ENCODE results near the gene MEGF11. TPM values are rescaled to one million over a fixed set of nuclear protein-coding genes. Genes with fewer than 3 reads are reported as not detected.
A peak's percentile ranks its signal among the peaks of the same experiment; 100 is the strongest.

Gene MEGF11
- total RNA-seq, 1 donor from 2014 or later, result 0.77 TPM

DNA sequence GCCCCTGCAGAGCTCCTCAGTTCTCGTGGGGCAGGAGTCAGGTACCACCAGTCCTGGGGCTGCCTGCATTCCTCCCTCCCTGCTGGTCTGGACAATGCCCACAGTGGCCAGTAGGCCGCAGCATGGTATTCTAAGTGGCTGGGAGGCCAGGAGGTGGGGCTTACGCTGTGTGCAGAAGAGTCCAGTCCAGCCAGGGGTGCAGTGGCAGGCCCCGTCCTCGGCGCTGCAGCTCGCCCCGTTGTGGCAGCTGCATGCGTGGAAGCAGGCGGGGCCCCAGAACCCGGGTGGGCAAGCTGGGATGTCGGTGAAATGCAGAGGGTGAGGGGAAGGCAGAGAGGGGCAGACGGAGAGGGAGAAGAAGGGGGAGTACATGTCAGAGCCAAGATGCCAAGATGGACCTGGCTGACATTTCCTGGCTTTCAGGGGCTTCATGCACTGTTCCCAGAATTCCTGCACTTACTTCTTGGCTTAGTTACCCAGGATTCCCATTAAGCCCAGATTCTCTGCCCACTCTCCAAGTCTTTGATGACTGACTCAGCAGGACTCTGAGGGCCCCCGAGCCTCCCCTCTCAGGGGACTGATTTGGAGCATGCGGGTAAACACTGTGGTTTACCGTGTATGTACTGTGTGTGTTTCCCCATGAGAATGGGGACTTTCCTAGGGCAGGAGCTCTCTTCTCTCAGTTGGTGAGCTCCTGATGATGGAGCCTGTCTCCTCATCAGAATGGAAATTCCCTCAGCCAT is 336.7 kb downstream of the MEGF11 start:
- Mint-ChIP-seq H3K4me1 (ENCODE audit: unreplicated experiment) (no peaks in the 10 kb centered on the region), H3K4me3 (ENCODE audit: unreplicated experiment) (no peak overlapping the region), H3K36me3 (ENCODE audit: low read depth, unreplicated experiment) (peaks cover 10% of the 10 kb centered on the region), H3K9me3 (ENCODE audit: unreplicated experiment) (no peaks in the 10 kb centered on the region), H3K27ac (ENCODE audit: unreplicated experiment) (no peak overlapping the region), H3K27me3 (ENCODE audit: unreplicated experiment) (peaks cover 8% of the 10 kb centered on the region)
- TF ChIP-seq, protein P1, sequence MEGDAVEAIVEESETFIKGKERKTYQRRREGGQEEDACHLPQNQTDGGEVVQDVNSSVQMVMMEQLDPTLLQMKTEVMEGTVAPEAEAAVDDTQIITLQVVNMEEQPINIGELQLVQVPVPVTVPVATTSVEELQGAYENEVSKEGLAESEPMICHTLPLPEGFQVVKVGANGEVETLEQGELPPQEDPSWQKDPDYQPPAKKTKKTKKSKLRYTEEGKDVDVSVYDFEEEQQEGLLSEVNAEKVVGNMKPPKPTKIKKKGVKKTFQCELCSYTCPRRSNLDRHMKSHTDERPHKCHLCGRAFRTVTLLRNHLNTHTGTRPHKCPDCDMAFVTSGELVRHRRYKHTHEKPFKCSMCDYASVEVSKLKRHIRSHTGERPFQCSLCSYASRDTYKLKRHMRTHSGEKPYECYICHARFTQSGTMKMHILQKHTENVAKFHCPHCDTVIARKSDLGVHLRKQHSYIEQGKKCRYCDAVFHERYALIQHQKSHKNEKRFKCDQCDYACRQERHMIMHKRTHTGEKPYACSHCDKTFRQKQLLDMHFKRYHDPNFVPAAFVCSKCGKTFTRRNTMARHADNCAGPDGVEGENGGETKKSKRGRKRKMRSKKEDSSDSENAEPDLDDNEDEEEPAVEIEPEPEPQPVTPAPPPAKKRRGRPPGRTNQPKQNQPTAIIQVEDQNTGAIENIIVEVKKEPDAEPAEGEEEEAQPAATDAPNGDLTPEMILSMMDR (IDR thresholded peaks at IDR 0.05; ENCODE audit: unreplicated experiment), result no peak
- peak; percentile 68 for DNase-seq (ENCODE audit: low spot score)

DNA sequence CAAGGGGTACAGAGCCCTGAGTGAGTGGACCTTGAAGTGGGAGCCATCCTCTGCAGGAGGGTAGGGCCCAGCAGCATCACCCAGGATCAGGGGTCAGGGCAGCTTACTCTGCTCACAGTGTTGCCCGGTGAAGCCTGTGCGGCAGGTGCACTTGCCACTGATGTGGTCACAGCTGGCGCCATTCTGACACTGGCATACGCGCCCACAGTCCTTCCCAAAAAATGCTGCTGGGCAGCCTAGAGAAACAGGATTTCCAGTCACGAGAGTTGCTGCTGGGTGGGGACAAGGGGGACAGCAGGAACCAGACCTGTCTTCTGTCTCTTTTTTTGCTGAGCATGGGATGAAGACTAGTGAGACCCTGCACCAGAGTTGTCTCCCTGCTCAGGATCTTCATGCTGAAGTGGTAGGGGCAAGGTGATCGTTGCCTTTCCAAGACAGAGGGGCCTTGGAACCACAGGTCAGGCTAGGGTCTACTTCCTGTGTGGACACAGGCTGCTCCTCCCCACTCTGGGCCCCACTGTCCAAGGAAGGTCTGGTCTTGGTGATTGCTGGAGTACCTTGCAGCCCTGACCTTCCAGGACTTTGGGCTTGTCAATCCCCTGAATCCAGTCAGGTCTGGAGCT is 337.4 kb downstream of the MEGF11 start:
- Mint-ChIP-seq H3K9me3 (ENCODE audit: unreplicated experiment) (no peaks in the 10 kb centered on the region), H3K27me3 (ENCODE audit: unreplicated experiment) (peaks cover 9% of the 10 kb centered on the region), H3K27ac (ENCODE audit: unreplicated experiment) (no peak overlapping the region), H3K4me1 (ENCODE audit: unreplicated experiment) (no peaks in the 10 kb centered on the region), H3K36me3 (ENCODE audit: low read depth, unreplicated experiment) (peaks cover 13% of the 10 kb centered on the region), H3K4me3 (ENCODE audit: unreplicated experiment) (no peak overlapping the region)
- no peak for DNase-seq (ENCODE audit: low spot score)
- TF ChIP-seq, protein P1 (IDR thresholded peaks at IDR 0.05; ENCODE audit: unreplicated experiment), result no peak

DNA sequence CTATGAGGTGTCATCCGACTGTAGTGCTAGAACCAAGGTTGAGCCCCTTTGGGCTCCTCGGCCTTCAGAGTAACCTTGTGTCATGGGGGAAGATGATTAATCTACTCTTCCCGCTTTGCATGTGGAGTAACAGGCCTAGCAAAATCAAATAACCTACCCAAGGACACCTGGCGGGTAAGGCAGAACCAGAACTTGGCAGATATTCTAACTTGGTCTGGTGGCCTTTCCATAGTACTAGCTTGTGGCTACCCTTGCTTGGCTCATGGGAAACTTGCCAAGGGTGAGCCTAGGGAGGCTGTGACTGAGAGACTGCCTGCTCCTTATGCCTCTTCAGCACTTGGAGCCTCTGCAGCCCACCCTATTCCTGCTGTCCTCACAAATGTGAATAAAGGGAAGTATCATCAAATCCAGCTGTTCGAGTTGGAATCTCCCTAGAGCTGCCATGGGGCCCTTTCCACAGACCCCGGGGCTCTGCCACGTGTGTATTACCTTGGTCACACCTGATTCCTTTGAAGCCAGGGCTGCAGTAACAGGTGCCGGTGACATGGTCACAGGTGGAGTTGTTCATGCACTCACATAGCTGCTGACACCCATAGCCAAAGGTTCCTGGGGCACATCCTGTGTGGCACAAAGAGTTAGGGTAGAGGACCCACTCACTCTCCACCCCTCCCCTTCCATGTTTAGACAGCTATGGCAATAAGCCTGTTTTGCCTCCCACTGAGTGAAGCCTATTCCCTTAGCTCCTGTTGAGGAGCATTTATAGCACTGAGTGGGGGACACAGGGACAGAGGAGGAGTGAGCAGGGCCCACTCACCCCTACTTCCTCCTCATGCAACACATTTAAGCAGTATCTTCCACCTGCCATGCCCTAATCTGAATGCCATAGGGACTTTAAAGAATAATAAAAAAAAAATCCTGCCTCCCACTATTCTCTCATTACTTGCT is 338.3 kb downstream of the MEGF11 start:
- TF ChIP-seq, protein P1 (IDR thresholded peaks at IDR 0.05; ENCODE audit: unreplicated experiment), result no peak
- no peak for DNase-seq (ENCODE audit: low spot score)
- Mint-ChIP-seq H3K36me3 (ENCODE audit: low read depth, unreplicated experiment) (peaks cover 17% of the 10 kb centered on the region), H3K27me3 (ENCODE audit: unreplicated experiment) (peaks cover 11% of the 10 kb centered on the region), H3K4me3 (ENCODE audit: unreplicated experiment) (no peak overlapping the region), H3K4me1 (ENCODE audit: unreplicated experiment) (no peaks in the 10 kb centered on the region), H3K9me3 (ENCODE audit: unreplicated experiment) (no peaks in the 10 kb centered on the region), H3K27ac (ENCODE audit: unreplicated experiment) (no peak overlapping the region)

DNA sequence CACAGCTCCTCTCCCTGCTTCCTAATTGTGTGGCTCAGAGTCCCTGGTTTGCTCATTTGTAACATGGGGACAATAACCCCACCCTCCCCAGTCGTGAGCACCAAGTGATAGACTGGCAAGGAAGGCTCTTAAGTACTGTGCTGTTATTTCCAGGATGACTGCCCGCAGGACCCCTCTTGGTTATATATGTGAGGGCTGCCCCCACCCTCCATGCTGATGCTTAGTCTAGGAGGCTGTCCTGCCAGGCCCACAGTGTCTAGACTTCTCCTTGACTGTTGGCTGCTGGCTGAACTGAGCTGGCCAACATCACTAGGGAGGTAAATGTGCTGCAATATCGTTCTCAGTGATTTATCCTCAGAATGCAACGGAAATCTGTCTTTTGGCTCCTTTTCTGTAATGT is 339.2 kb downstream of the MEGF11 start:
- no peak for DNase-seq (ENCODE audit: low spot score)
- Mint-ChIP-seq H3K27me3 (ENCODE audit: unreplicated experiment) (peaks cover 14% of the 10 kb centered on the region), H3K4me1 (ENCODE audit: unreplicated experiment) (no peaks in the 10 kb centered on the region), H3K9me3 (ENCODE audit: unreplicated experiment) (no peaks in the 10 kb centered on the region), H3K27ac (ENCODE audit: unreplicated experiment) (no peak overlapping the region), H3K4me3 (ENCODE audit: unreplicated experiment) (no peak overlapping the region), H3K36me3 (ENCODE audit: low read depth, unreplicated experiment) (peaks cover 17% of the 10 kb centered on the region)
- TF ChIP-seq, protein P1 (IDR thresholded peaks at IDR 0.05; ENCODE audit: unreplicated experiment), result no peak
